Thyroid gland (tissue), 4 donors: ENCODE data around the gene RAB35.

Source experiments
- CTCF ChIP-seq, 6 experiments: fragments of 200-600 bp in 3 of 6; fragments of 450-650 bp in 3 of 6; sonication (generic) in 3 of 6; IDR thresholded peaks; one replicate each; pipeline ENCODE4 v1.5.1; 2016 to 2019; ENCODE audit warnings: antibody characterized with exemption in 6 of 6, mild to moderate bottlenecking in 2 of 6, inconsistent platforms in 1 of 6, moderate library complexity in 1 of 6
- POLR2A ChIP-seq, 2 donors: fragments of 450-650 bp; IDR thresholded peaks; one replicate each; pipeline ENCODE4 v1.6.1; 2017; ENCODE audit warnings: antibody characterized with exemption in 2 of 2, mild to moderate bottlenecking in 2 of 2, moderate library complexity in 1 of 2

DNA sequence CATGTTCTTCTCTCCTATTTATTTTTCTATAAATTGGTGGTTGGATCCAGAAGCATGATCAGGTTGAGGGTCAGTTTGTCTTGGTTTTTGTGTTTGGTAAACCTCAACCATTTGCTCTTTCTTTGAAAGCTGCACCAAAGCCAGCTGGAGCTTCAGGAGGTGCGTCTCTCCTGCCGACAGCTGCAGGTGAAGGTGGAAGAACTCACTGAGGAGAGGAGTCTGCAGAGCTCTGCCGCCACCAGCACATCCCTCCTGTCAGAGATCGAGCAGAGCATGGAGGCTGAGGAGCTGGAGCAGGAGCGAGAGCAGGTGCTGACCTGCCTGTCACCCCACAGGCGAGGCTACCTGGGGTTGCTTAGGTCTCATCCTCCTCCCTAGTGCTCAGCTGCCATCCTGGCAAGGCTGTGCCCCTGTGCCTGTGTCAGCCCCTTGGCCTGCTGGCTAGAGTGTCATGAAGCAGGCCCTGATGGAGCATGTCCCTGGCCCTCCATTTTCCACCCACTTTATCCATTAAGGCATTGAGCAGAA is 45.0 kb downstream of the RAB35 start:
- TF ChIP-seq CTCF (IDR thresholded peaks at IDR 0.05) = no peak
- no peak for TF ChIP-seq POLR2A (IDR thresholded peaks at IDR 0.05)
